Kidney tubule cell (primary cell): ENCODE results near the gene ARHGAP26.
"Not testable (repeated sequence)": the region's sequence is repeated elsewhere in the genome, so short reads cannot be mapped to it uniquely, and the experiment has no call there.

Experiments used
- DNase-seq: peaks from one replicate; pipeline ENCODE4 v3.0.0-alpha.2; 2018; ENCODE audit warnings: low spot score

The ARHGAP26 gene

GRCh38 chr5:143086908-143087637 lies 316.9 kb downstream of the ARHGAP26 start:
- DNase-seq: no peak

- not testable (repeated sequence) for DNase-seq
Measured at GRCh38 chr5:143088702-143089101, 318.5 kb downstream of the ARHGAP26 start.

- DNase-seq: not testable (repeated sequence)
Measured at GRCh38 chr5:143090044-143090443, 319.9 kb downstream of the ARHGAP26 start.

- not testable (repeated sequence) for DNase-seq
Measured at GRCh38 chr5:143092711-143093451, 322.7 kb downstream of the ARHGAP26 start.

DNA sequence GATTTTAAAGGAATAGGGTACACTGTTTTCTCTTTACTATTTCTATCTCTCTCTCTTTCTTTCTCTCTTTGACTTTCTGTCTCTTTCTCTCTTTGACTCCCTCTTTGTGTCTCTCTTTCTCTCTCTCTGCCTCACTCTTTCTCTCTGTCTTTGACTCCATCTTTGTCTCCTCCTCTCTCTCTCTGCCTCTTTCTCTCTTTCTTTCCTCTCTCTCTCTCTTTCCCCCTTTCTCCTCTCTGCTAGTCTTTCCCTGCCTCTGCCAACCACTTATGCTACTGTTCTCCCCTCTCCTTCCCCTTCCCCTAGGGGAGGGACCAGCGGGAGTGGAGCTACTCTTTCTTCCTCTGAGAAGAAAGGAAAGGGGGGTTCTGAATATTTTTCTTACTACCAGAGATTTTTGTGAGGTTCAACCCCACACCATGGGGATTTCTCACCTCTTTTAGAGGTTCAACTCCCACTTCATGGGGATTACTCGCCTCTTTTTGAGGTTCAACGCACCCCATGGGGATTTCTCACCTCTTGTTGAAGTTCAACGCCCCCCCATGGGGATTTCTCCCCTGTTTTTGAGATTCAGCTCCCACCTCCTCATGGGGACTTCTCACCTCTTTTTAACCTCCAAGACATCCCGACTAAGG lies 323.4 kb downstream of the ARHGAP26 start:
- DNase-seq: no peak

GRCh38 chr5:143094087-143094521 lies 323.9 kb downstream of the ARHGAP26 start:
- peak; percentile 74 for DNase-seq

- peak; percentile 60 for DNase-seq
Measured at GRCh38 chr5:143094608-143095007, 324.4 kb downstream of the ARHGAP26 start.

DNA sequence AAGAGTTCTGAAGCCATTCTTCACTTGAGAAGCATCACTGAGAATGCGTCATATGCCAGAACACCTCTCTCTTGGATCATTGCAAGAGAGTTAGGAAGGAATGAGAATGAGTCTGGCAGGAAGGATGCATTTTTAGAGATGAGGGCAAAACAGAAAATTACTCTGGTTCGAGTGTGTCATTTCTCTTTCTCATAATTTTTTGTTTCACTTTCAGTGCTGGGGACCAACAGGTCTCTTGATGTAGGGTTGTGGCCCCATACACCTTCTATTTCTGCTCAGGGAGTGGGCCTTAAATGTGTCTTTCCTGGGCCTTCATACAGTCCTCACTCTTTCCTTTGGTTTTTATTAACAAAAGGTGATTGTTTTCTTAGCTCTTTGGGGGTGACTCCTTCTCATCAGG lies 330.9 kb downstream of the ARHGAP26 start:
- DNase-seq: no peak

- no peak for DNase-seq
Measured at GRCh38 chr5:143101725-143102386, 331.7 kb downstream of the ARHGAP26 start.

DNA sequence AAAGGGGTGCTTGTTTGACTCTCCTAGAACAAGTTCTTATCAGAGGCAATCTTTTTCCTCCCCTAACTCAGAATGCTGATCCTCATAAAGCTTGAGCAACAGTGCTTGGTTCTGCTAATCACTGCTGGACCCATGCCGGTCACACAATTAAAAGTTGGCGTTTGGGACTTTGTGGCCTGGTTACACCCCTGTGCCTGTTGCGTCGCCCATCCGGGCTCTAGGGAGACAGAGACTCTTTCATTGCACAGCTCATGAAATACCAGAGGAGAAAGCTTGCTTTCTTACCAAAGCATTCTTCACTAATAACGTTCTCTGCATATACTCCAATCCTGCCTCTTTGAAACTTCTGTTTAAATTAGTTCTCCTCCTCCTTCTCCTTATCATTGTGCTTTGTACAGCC lies 332.2 kb downstream of the ARHGAP26 start:
- no peak for DNase-seq

DNA sequence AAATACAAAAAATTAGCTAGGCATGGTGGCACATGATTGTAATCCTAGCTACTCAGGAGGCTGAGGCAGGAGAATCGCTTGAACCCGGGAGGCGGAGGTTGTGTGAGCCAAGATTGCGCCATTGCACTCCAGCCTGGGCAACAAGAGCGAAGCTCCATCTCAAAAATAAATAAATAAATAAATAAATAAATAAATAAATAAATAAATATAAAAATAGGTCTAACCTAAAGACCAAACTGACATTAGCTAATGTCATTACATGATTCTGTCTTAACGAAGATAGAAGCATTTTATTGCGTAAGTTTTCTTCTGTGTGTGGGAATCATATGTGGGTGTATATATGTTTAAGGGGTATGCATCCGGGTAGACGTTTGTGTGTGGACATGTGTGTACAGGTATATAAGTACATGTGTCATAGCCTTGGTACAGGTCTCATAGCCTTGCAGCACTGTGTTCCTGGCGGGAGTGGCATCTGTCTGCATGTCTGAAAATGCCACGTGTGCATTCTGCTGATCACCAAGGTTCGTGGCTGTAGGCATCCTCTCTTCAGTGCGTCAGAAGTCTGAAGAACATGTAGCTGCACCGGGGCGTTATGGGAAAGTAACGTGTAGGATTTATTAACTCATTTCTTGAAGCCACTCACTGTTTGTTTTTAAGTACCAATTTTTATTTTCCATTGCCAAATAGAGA lies 335.2 kb downstream of the ARHGAP26 start:
- no peak for DNase-seq

DNA sequence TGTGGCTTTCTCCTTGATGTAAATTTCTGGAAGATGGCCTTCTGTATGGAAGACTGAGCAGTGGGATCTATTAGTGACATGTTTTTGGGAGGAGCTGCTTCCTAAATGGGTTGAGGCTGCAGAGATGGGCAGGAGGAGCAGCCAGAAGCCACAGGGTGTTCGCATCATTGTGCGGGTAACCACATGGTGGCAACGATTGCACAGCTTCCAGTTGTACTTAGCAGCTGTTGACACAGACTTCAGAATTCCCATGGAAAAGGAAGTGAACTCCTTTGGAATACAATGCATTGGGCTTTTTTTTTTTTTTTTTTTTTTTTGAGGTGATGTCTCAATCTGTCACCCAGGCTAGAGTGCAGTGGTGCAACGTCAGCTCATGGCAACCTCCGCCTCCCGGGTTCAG lies 336.0 kb downstream of the ARHGAP26 start:
- peak; percentile 75 for DNase-seq

GRCh38 chr5:143108498-143109128 lies 338.4 kb downstream of the ARHGAP26 start:
- DNase-seq: peak; percentile 30

DNA sequence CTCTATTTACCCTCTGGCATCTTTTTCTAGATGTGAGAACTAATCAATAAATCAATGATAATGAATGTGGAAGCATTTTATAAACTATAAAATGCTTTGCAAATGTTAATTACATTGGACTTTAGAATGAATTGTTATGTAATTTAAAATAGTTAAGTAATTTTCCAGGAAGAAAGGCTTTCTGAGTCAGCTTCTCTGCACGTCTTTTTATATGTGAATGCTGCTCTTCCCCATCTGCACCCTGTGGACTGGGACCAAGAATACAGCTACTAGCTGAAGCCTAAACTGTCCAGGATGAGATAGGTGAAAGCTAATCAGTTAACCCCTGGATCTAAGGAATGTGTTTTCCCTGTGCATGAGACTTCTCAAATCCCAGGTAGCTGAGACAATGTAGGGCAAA lies 340.4 kb downstream of the ARHGAP26 start:
- no peak for DNase-seq

DNA sequence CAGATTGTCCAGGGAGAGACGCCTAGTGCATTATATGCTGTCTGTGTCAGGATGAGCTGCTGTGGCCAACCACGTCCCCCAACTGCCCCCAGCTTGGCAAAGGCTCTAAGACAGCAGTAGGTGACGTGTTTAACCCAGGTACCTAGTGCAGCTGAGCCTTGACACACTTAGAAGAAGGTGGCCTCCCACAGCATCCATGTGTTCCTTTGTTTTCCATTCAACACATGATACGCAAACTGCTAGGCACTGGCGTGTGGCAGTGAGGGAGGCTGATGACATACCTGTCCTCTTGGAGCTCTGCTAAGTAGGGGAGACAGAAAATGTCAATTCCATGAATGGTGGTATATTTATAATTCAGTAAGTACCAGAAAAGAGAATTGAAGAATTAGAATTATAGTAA lies 341.6 kb downstream of the ARHGAP26 start:
- DNase-seq: no peak

DNA sequence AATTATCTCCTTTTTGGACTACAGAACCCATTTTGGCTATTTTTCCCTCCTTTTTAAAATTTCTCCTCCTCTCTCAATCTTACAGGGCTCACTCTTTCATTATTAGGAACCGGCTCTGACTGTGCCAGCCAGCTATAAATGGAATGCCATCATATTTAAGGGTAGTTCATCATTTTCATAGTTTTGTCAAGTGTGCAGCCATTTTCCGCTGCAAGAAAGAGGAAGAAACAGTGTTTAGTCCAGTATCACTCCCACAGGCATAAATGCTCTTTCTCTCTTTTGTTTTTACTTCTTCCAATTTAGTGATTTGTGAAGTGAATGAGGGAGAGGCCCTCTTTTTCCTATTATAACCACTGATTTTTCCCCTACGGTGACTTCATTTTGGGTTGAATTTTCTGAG lies 343.3 kb downstream of the ARHGAP26 start:
- DNase-seq: no peak

DNA sequence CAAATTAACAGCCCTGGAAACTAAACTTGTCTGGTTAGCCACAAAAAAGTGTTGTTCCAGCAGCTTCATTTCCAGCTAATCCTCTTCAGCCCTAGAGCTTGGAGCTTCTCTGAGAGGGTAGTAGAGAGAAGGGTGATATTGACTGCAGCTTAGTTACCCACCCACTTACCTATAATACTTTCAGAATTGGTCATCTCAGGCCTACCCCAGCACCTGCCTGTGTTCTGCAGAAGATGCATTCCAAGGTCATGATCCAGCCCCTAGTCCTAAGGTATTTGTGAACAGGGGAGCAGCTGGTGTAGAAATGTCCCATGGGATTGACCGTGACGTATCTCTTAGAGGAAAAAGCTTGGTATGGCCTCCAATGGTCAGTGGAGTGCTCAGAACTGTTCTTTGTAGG lies 344.3 kb downstream of the ARHGAP26 start:
- DNase-seq: peak; percentile 80

- no peak for DNase-seq
Measured at GRCh38 chr5:143115381-143115780, 345.2 kb downstream of the ARHGAP26 start.

- no peak for DNase-seq
Measured at GRCh38 chr5:143116814-143117213, 346.6 kb downstream of the ARHGAP26 start.

DNA sequence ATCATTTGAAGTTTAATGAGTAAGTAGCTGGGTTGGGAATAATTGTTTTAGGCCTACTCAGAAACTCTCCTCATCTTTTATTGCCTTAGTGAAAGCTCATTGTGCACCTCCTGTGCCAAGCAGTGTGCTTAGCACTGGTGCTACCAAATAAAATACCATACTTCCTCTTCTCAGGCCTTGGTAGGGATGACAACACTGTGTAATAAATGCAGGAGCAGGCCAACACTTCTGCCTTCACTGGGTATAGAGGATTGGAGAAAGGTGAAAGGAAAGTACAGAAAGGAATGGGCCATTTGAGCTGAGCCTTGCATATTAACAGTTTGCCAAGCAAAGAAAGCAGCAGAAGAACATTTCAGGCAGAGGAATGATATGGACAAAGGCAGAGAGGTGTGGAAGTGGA lies 347.6 kb downstream of the ARHGAP26 start:
- DNase-seq: no peak

- DNase-seq: no peak
Measured at GRCh38 chr5:143118222-143118621, 348.0 kb downstream of the ARHGAP26 start.
